Superior temporal gyrus (tissue), 1 donor: ENCODE results near the gene FANCL.
"Not testable (repeated sequence)": the region's sequence is repeated elsewhere in the genome, so short reads cannot be mapped to it uniquely, and the experiment has no call there.

ENCODE experiments used
- DNase-seq: peaks from one replicate; pipeline ENCODE4 v3.0.0-alpha.2; 2016; ENCODE audit errors: extremely low spot score

FANCL gene

GRCh38 chr2:58206785-58207184, 34.3 kb downstream of the FANCL start:
- no peak for DNase-seq

DNA sequence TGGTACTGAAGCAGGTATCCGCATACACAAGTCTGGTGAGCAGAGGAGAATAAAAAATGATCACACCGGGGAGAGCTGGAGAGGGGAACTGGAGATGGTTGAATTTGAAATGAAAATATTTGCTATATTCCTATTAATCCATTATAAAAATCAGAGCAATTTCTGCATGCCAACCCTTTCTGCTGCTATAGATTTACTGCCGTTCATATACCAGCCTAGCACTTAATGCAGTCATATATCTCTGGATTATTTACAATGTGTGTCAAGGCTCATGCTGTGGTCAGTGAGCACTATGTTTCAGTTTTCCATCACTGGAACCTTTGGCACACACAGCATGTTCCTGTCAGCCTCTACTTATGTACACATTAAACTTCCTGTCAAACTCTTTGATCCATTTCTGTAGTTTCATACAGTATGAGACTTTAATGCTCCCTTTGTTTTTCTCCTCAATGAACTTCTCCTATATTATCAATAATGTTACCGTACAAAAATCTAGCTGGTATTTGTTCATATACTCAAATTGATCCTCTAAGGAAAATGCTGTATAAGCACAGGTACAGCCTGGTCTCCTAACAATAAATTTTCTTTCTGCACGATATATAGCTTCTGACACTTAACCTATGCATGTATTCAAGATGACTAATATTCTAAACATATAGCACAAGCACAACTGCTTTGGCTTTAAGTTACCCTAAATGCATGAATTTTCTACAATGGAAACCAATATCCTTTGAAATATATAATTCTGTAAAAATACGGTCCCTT, 36.7 kb downstream of the FANCL start:
- no peak for DNase-seq

GRCh38 chr2:58203018-58203417, 38.1 kb downstream of the FANCL start:
- DNase-seq, result no peak

- no peak for DNase-seq
These were observed 38.7 kb downstream of the FANCL start for GRCh38 chr2:58202404-58202803.

GRCh38 chr2:58197894-58198293, 43.2 kb downstream of the FANCL start:
- DNase-seq, result no peak

DNA sequence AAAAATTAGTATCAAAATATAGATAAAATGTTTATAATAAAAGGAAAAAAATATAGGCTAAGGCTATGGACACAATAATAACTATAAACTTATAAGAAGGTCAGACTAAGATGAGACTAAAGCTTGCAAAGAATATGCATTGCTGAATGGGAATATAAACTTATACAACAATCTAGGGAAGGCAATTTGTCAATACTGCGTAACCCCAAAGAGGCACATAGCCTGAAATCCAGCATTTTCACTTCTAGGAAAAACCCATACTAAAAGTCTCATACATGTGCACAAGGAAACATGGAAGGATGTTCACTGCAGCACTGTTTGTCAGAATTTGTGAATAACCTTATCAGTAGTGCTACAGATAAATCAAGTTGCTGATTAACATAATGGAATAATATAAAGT, 45.5 kb downstream of the FANCL start:
- DNase-seq, result no peak

DNA sequence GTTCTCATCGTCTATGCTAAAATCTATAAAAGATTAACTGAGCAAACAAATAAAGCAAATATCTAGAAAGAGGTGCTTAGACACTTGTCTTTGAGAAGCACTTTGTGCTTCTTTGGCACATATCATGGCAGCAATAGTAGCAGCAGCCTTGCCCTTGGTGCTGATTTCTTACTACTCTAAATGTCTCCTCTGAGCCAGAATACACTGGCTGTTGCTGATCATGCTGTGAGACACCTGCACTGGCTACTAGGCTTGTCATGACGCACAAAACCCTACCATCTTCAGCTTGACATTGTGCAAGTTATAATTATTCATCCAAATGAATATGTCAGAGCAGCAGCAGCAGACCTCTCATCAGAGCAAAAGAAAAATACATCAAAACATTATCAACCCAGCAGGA, 46.7 kb downstream of the FANCL start:
- no peak for DNase-seq

- DNase-seq, result not testable (repeated sequence)
These were observed 54.1 kb downstream of the FANCL start for GRCh38 chr2:58187022-58187421.

DNA sequence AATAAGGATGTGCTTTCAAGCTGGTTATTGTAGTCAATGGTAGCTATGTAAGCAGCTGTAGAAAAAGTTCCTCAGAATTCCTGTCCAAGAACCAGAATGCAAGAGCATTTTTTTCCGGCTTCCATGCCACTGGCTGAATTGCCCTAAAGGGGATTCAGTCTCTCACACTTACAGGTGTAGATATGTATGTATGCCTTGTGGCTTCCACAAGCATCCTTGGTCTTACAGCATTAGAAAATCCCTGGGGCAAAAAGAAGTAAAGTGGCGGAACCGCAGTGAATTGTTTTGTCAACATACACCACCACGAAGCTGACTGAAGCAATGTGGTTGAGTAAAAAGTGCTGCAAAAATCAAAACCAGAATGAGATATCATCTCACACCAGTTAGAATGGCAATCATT, 54.6 kb downstream of the FANCL start:
- no peak for DNase-seq

DNA sequence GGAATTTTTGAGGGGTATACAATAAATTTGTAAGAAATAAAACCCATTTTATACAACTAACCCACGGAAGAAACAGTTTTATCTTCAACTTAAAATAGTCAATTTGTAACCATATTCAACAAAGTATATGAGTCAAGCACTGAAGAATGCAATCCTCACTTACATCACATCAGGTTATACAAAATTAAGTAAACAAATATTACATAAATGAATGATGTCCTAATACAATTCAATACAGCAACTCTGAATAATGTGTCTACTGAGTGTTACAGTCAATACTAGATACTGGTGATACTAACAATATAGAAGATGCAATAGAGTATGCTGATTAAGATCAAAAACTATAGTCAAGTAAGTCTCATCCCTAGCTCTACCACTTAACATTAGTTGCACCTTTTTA, 58.6 kb downstream of the FANCL start:
- no peak for DNase-seq

DNA sequence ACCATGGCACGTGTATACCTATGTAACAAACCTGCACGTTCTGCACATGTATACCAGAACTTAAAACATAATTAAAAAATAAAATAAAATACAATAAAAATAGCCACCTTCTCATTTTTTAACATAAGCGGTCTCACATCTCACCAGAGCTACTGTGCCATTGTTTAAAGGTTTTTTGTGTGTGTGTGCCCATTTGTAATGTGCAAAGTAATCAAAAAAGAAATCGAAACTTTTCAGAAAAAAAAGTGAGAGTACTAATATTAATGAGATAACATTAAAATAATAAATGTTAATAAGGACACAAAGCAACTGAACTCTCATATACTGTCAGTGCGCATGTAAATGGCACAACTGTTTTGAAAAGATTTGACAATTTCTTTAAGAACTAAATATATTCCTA, 60.5 kb downstream of the FANCL start:
- DNase-seq, result no peak

DNA sequence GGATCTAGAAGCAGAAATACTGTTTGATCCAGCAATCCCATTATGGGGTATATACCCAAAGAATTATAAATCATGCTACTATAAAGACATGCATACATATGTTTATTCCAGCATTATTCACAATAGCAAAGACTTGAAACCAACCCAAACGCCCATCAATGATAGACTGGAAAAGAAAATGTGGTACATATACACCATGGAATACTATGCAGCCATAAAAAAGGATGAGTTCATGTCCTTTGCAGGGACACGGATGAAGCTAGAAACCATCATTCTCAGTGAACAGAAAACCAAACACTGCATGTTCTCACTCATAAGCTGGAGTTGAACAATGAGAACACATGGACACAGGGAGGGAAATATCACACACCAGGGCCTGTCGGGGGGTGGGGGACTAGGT, 61.0 kb downstream of the FANCL start:
- not testable (repeated sequence) for DNase-seq

GRCh38 chr2:58177187-58177586, 63.9 kb downstream of the FANCL start:
- not testable (repeated sequence) for DNase-seq

DNA sequence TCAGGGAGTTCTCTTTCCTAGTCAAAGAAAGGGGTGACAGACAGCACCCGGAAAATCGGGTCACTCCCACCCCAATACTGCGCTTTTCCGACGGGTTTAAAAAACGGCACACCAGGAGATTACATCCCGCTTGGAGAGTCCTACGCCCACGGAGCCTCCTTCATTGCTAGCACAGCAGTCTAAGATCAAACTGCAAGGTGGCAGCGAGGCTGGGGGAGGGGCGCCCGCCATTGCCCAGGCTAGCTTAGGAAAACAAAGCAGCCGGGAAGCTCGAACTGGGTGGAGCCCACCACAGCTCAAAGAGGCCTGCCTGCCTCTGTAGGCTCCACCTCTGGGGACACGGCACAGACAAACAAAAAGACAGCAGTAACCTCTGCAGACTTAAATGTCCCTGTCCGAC, 69.3 kb downstream of the FANCL start:
- DNase-seq, result not testable (repeated sequence)

DNA sequence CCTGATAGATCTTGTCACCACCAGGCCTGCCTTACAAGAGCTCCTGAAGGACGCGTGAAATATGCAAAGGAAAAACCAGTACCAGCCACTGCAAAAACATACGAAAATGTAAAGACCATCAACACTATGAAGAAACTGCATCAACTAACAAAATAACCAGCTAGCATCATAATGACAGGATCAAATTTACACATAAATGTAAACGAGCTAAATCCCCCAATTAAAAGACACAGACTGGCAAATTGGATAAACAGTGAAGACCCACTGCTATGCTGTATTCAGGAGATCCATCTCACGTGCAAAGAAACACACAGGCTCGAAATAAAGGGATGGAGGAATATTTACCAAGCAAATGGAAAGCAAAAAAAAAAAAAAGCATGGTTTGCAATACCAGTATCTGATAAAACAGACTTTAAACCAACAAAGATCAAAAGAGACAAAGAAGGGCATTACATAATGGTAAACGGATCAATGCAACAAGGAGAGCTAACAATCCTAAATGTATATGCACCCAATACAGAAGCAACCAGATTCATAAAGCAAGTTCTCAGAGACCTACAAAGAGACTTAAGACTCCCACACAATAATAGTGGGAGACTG, 70.7 kb downstream of the FANCL start:
- not testable (repeated sequence) for DNase-seq

DNA sequence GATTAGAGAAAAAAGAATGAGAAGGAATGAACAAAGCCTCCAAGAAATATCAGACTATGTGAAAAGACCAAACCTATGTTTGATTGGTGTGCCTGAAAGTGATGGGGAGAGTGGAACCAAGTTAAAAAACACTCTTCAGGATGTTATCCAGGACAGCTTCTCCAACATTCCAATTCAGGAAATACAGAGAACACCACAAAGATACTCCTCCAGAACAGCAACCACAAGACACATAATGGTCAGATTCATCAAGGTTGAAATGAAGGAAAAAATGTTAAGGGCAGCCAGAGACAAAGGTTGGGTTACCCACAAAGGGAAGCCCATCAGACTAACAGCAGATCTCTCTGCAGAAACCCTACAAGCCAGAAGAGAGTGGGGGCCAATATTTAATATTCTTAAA, 71.3 kb downstream of the FANCL start:
- DNase-seq, result not testable (repeated sequence)

GRCh38 chr2:58168130-58168529, 73.0 kb downstream of the FANCL start:
- DNase-seq, result not testable (repeated sequence)

- DNase-seq, result no peak
These were observed 77.2 kb downstream of the FANCL start for GRCh38 chr2:58163913-58164312.

DNA sequence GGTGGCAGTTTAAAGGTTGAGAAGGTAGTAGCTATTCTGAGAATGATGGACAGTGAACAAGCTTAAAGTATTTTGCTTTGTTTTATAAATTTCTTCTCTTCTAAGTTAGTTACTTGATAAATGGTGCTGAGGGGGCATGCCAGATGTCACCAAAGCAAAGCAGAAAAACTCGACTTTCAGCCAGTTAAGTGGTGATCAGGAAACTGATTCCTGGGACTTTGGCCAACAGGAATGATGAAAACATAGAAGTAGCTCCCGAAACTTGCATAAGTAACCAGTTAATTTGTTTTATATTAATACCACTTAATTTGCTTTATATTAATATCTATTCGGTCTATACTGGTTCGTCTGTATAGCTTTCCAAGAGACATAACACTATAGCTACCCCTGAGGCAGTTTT, 82.6 kb downstream of the FANCL start:
- DNase-seq, result no peak

DNA sequence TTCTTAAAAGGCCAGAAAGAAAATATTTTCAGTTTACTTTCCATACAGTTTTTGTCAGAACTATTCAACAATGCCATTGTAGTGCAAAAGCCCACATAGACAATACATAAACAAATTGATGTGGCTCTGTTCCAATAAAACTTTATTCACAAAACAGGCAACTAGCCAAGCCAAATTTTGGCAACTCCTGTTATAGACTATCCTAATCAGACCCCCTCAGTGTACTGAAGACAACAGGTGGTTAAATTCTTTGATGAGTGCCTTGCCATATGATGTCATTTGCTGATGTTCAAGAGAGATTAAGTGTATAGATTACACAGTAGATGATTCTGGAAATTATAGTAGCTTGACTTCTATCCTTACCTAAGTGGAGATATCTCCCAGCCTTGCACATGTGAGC, 83.4 kb downstream of the FANCL start:
- DNase-seq, result no peak

DNA sequence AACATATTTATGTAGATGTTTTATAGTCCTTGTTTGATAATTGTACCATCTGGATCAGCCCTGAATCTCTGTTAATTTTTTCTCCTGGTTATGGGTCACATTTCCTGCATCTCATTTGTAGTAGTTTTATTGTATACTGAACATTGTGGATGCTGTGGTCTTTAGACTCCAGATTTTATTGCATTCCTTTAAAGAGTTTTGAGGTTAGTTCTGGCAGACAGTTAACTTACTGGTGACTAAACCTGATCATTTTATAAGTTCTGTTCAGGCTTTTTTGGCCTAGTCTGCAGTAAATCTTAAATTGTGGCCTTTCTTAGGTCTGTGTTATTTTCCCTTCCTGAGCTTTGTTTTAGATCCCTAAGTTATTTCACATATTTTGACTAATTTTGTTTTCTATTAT, 84.3 kb downstream of the FANCL start:
- DNase-seq, result no peak

DNA sequence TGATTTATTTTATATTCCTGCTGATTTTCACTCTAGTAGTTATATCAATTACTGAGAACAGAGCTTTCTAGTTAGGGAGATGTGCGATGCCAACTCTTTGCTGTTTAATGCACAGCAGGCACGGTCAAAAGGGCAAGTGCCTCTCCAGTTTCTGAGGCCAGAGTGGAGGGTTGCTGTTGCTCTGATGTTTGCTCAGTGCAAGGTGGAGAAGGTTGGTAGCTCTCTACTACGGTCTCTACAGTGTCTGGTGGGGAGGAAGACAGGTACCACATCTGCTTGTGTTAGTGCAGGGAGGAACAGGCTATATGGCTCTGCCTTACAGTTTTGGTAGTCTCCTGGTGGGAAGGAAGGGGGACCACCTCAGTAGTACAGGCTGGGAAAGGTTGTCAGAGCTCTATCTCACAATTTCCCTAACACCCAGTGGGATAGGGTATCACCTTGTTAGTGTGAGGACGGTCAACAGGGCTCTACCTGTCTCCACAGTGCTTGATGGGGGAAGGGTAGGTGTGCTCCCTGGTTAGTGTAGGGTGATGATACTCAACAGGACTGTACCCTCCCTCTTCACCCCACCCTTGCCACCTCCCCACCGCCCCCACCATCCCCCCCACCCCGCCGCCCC, 85.9 kb downstream of the FANCL start:
- DNase-seq, result no peak

DNA sequence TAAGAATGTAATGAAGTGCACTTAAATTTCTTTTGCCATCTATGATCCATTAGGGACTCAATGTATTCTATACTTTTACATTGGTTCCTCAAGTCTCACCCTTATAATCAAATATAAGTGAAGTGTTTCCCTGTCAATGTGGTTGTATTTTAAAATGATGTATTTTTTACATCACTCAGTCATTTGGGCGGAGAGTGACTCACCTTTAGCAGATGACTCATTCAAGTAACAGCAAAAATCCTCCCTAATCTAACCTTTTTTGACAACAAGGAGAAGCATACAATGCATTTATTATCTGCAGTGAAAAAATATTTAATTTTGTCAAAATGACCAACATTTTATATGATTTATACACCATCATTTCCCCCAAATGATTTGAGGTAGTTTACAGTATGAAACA, 94.4 kb downstream of the FANCL start:
- DNase-seq, result no peak
